H9 (cell line): Measurements from ENCODE around the gene CAMTA1. TPM values are rescaled to one million over a fixed set of nuclear protein-coding genes. Genes with fewer than 3 reads are reported as not detected.

Experiments
- DNase-seq: peaks from one replicate; pipeline ENCODE4 v3.0.0-alpha.2; 2017
- H2AFZ ChIP-seq: one replicate; pipeline ENCODE4 v1.6.1; 2013; ENCODE audit warnings: mild to moderate bottlenecking, low read length, control low read depth, moderate library complexity
- H2AK5ac ChIP-seq: 2 replicates; pipeline ENCODE4 v1.6.1; 2013; ENCODE audit warnings: low read length, control low read depth, mixed read lengths; ENCODE audit not compliant: insufficient read length
- H2BK120ac ChIP-seq: one replicate; pipeline ENCODE4 v1.6.1; 2013; ENCODE audit warnings: low read depth, mild to moderate bottlenecking, low read length, control low read depth, inconsistent platforms; ENCODE audit not compliant: poor library complexity, severe bottlenecking
- H2BK12ac ChIP-seq: 2 replicates; pipeline ENCODE4 v1.6.1; 2013; ENCODE audit warnings: low read length, control low read depth, mixed read lengths, low read depth; ENCODE audit not compliant: insufficient read length
- H2BK15ac ChIP-seq: 2 replicates; pipeline ENCODE4 v1.6.1; 2013; ENCODE audit warnings: low read depth, low read length, control low read depth
- H2BK20ac ChIP-seq: one replicate; pipeline ENCODE4 v1.6.1; 2013; ENCODE audit warnings: low read depth, mild to moderate bottlenecking, low read length, control low read depth, inconsistent platforms; ENCODE audit not compliant: poor library complexity, severe bottlenecking
- H2BK5ac ChIP-seq: 2 replicates; pipeline ENCODE4 v1.6.1; 2013; ENCODE audit warnings: low read length, control low read depth, mixed read lengths; ENCODE audit not compliant: insufficient read length
- H3K14ac ChIP-seq: 2 replicates; pipeline ENCODE4 v1.6.1; 2013; ENCODE audit warnings: low read length, control low read depth; ENCODE audit not compliant: insufficient read depth
- H3K18ac ChIP-seq: 2 replicates; pipeline ENCODE4 v1.6.1; 2013; ENCODE audit warnings: low read depth, mild to moderate bottlenecking, mixed read lengths, low read length, control low read depth; ENCODE audit not compliant: insufficient read length
- H3K23ac ChIP-seq: 2 replicates; pipeline ENCODE4 v1.6.1; 2013; ENCODE audit warnings: low read length, control low read depth, mixed read lengths, low read depth; ENCODE audit not compliant: insufficient read length
- H3K23me2 ChIP-seq: 2 replicates; pipeline ENCODE4 v1.6.1; 2013; ENCODE audit warnings: low read depth, mild to moderate bottlenecking, mixed read lengths, low read length, control low read depth; ENCODE audit not compliant: insufficient read length, poor library complexity, severe bottlenecking
- H3K27ac ChIP-seq: 2 replicates; pipeline ENCODE4 v1.5.1; 2013; ENCODE audit warnings: low read length, control low read depth, mixed read lengths, low read depth; ENCODE audit not compliant: insufficient read length
- H3K27me3 ChIP-seq: 2 replicates; pipeline ENCODE4 v1.6.1; 2013; ENCODE audit warnings: low read length, control low read depth, inconsistent platforms; ENCODE audit not compliant: insufficient read depth
- H3K4ac ChIP-seq: 2 replicates; pipeline ENCODE4 v1.6.1; 2013; ENCODE audit warnings: low read depth, mild to moderate bottlenecking, control low read depth, inconsistent platforms, low read length, moderate library complexity
- H3K4me1 ChIP-seq: 2 replicates; pipeline ENCODE4 v1.6.1; 2013; ENCODE audit warnings: low read length, control low read depth, inconsistent platforms; ENCODE audit not compliant: insufficient read depth
- H3K4me2 ChIP-seq: 2 replicates; pipeline ENCODE4 v1.6.1; 2013; ENCODE audit warnings: low read length, control low read depth, mixed read lengths; ENCODE audit not compliant: insufficient read length, insufficient read depth
- H3K56ac ChIP-seq: 2 replicates; pipeline ENCODE4 v1.6.1; 2013; ENCODE audit warnings: low read depth, mild to moderate bottlenecking, mixed read lengths, low read length, control low read depth; ENCODE audit not compliant: insufficient read length
- H3K79me1 ChIP-seq: 2 replicates; pipeline ENCODE4 v1.6.1; 2013; ENCODE audit warnings: low read depth, mild to moderate bottlenecking, moderate library complexity, low read length, control low read depth, inconsistent platforms; ENCODE audit not compliant: insufficient read depth, poor library complexity, severe bottlenecking
- H3K79me2 ChIP-seq: 2 replicates; pipeline ENCODE4 v1.6.1; 2013; ENCODE audit warnings: low read length, control low read depth, inconsistent platforms; ENCODE audit not compliant: insufficient read depth
- H3K9ac ChIP-seq: 2 replicates; pipeline ENCODE4 v1.6.1; 2013; ENCODE audit warnings: low read length, control low read depth, mixed read lengths; ENCODE audit not compliant: insufficient read length; ENCODE audit errors: extremely low read depth
- H3K9me3 ChIP-seq: one replicate; pipeline ENCODE4 v1.6.1; 2013; ENCODE audit warnings: low read depth, low read length, inconsistent platforms; ENCODE audit not compliant: control insufficient read depth
- H3T11ph ChIP-seq: one replicate; pipeline ENCODE4 v1.6.1; 2013; ENCODE audit warnings: mild to moderate bottlenecking, low read length, control low read depth, inconsistent platforms
- H4K20me1 ChIP-seq: one replicate; pipeline ENCODE4 v1.6.1; 2013; ENCODE audit not compliant: control insufficient read depth, insufficient read length, insufficient read depth
- H4K5ac ChIP-seq: 2 replicates; pipeline ENCODE4 v1.6.1; 2013; ENCODE audit warnings: low read depth, mild to moderate bottlenecking, mixed read lengths, low read length, control low read depth; ENCODE audit not compliant: insufficient read length
- H4K8ac ChIP-seq: replicated peaks from 2 replicates; pipeline ENCODE4 v1.6.1; 2013; ENCODE audit warnings: low read length, control low read depth, mixed read lengths, low read depth; ENCODE audit not compliant: insufficient read length
- H4K91ac ChIP-seq: 2 replicates; pipeline ENCODE4 v1.6.1; 2013; ENCODE audit warnings: low read depth, mild to moderate bottlenecking, moderate library complexity, mixed read lengths, low read length, control low read depth; ENCODE audit not compliant: insufficient read length
- H3K27ac Mint-ChIP-seq, 3 experiments: 2 replicates in 2 of 3; 3 replicates in 1 of 3; pipeline ENCODE4 v1.8.0; 2020 to 2021; ENCODE audit warnings: mixed read lengths in 3 of 3, mild to moderate bottlenecking in 1 of 3, moderate library complexity in 1 of 3
- H3K27me3 Mint-ChIP-seq: 2 replicates; pipeline ENCODE4 v1.8.0; 2021; ENCODE audit warnings: low read depth, mild to moderate bottlenecking, moderate library complexity, mixed read lengths
- H3K36me3 Mint-ChIP-seq, 3 experiments: 2 replicates in 2 of 3; 3 replicates in 1 of 3; pipeline ENCODE4 v1.8.0; 2020 to 2021; ENCODE audit warnings: low read depth in 3 of 3, mixed read lengths in 3 of 3; ENCODE audit not compliant: insufficient read depth in 1 of 3
- H3K4me1 Mint-ChIP-seq, 2 experiments: 2 replicates each; pipeline ENCODE4 v1.8.0; 2020; ENCODE audit warnings: mixed read lengths in 2 of 2
- H3K4me3 Mint-ChIP-seq, 2 experiments: 2 replicates in 1 of 2; 3 replicates in 1 of 2; pipeline ENCODE4 v1.8.0; 2020 to 2021; ENCODE audit warnings: mild to moderate bottlenecking in 2 of 2, mixed read lengths in 2 of 2, moderate library complexity in 1 of 2
- H3K9me3 Mint-ChIP-seq, 2 experiments: 2 replicates in 1 of 2; 3 replicates in 1 of 2; pipeline ENCODE4 v1.8.0; 2020; ENCODE audit warnings: mild to moderate bottlenecking in 2 of 2, mixed read lengths in 2 of 2, moderate library complexity in 1 of 2
- CTCF ChIP-seq: fragments of 200-600 bp; sonication (generic); conservative IDR thresholded peaks from 3 replicates; pipeline ENCODE4 v1.8.0; 2021; ENCODE audit warnings: antibody characterized with exemption, mild to moderate bottlenecking
- WGBS: extraction: QIAGEN DNeasy Blood & Tissue Kit; methylation state at CpG from one replicate; pipeline ENCODE4 v1.1.7; 2013; ENCODE audit warnings: missing lambda C conversion rate, low lambda C conversion rate, mixed read lengths; ENCODE audit not compliant: insufficient read length; ENCODE audit errors: extremely low coverage; 5-methylcytosine and 5-hydroxymethylcytosine counted together
- total RNA-seq: library from RNA; stranded (reverse); gene quantifications from 2 replicates; pipeline ENCODE4 v1.2.1, GENCODE V29; 2021

CAMTA1 gene
- total RNA-seq, 1 experiment from 2014 or later, result 115 TPM

GRCh38 chr1:6909857-6910256, 124.6 kb downstream of the CAMTA1 start:
- H3K27me3 Mint-ChIP-seq, result no peaks in the 10 kb centered on the region
- Histone ChIP-seq H3K4ac (no peak overlapping the region), H3K9ac (no peak overlapping the region), H2BK120ac (no peak overlapping the region), H3K23ac (no peak overlapping the region), H4K20me1 (no peaks in the 10 kb centered on the region), H2BK12ac (no peak overlapping the region), H3K56ac (no peak overlapping the region), H2AK5ac (no peak overlapping the region), H3K4me1 (peaks cover 11% of the 10 kb centered on the region; the same call in 1 of the 2 replicates), H3K27me3 (no peaks in the 10 kb centered on the region), H4K8ac (no peak overlapping the region), H3K14ac (no peak overlapping the region; the same call in 1 of the 2 replicates), H3K9me3 (no peaks in the 10 kb centered on the region), H4K91ac (no peak overlapping the region), H2AFZ (no peak overlapping the region), H3K23me2 (no peaks in the 10 kb centered on the region), H3K18ac (no peak overlapping the region), H2BK20ac (no peak overlapping the region), H2BK15ac (no peak overlapping the region), H4K5ac (no peak overlapping the region), H3K4me2 (no peak overlapping the region), H3K79me1 (no peaks in the 10 kb centered on the region), H3T11ph (no peak overlapping the region), H3K79me2 (no peaks in the 10 kb centered on the region), H2BK5ac (no peak overlapping the region), H3K27ac (no peak overlapping the region)
- H3K36me3 Mint-ChIP-seq, result peaks cover 3 to 7% (median 4%) of the 10 kb centered on the region in 3 experiments; a peak in 6 of 7 replicates
- H3K27ac Mint-ChIP-seq, result no peak overlapping the region
- no peak for TF ChIP-seq CTCF
- H3K4me1 Mint-ChIP-seq, result peaks cover 53 to 67% of the 10 kb centered on the region in 2 experiments
- H3K4me3 Mint-ChIP-seq, result no peak overlapping the region
- peaks cover 4 to 5% of the 10 kb centered on the region in 2 experiments; a peak in 3 of 5 replicates for H3K9me3 Mint-ChIP-seq
- DNase-seq, result no peak
- WGBS, result no CpG with 5 or more reads among the region's 1 CpG
